Fibroblast of the aortic adventitia (primary cell): ENCODE data around the gene PGBD1. TPM values are rescaled to one million over a fixed set of nuclear protein-coding genes. Genes with fewer than 3 reads are reported as not detected.

Experiments
- DNase-seq: peaks from one replicate; pipeline ENCODE4 v3.0.0-alpha.2; 2010; ENCODE audit warnings: low read depth
- H3K4me3 ChIP-seq: 2 replicates; pipeline ENCODE4 v1.5.1; 2011; ENCODE audit warnings: low read depth, mild to moderate bottlenecking, control low read depth, low read length, moderate library complexity
- small RNA-seq: library from RNA; depleted of rRNA; stranded (forward); fragments of <200 nt; gene quantifications from one replicate; pipeline ENCODE3, GENCODE V24; 2012
- total RNA-seq: library from RNA; depleted of rRNA; stranded (reverse); fragments of >200 nt; gene quantifications from 2 replicates; pipeline ENCODE4 v1.2.3, GENCODE V29; 2012; ENCODE audit warnings: low replicate concordance
- TF ChIP-seq, protein P1 (sequence below): IDR thresholded peaks from 2 replicates; pipeline ENCODE4 v1.5.1; 2011; ENCODE audit warnings: mild to moderate bottlenecking, low read length, control low read depth, inconsistent platforms; ENCODE audit not compliant: insufficient read depth

PGBD1 gene
- total RNA-seq, 1 donor = 7.7 TPM

DNA sequence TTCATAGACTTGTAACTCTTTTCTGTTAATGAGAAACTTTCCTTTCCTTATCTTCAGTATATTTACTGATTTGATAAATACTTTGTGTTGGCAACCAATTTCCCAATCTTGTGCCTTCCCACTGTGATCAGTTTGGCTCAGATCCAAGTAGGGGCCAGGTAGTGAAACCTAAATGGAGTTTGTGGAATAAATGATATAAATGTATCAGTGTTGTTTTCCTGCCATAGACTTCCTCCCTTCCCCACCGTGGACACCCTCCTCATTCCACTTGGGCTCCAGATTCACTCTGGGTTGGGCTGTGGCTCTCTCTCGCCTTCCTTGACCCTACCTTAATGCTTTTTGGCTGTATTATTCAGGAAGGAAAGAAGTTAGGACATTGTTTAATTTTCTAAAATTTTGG lies 69.7 kb downstream of the PGBD1 start:
- peak overlapping the region; percentile 87 for H3K4me3 ChIP-seq
- TF ChIP-seq, protein P1, sequence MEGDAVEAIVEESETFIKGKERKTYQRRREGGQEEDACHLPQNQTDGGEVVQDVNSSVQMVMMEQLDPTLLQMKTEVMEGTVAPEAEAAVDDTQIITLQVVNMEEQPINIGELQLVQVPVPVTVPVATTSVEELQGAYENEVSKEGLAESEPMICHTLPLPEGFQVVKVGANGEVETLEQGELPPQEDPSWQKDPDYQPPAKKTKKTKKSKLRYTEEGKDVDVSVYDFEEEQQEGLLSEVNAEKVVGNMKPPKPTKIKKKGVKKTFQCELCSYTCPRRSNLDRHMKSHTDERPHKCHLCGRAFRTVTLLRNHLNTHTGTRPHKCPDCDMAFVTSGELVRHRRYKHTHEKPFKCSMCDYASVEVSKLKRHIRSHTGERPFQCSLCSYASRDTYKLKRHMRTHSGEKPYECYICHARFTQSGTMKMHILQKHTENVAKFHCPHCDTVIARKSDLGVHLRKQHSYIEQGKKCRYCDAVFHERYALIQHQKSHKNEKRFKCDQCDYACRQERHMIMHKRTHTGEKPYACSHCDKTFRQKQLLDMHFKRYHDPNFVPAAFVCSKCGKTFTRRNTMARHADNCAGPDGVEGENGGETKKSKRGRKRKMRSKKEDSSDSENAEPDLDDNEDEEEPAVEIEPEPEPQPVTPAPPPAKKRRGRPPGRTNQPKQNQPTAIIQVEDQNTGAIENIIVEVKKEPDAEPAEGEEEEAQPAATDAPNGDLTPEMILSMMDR = no peak
- DNase-seq = no peak

DNA sequence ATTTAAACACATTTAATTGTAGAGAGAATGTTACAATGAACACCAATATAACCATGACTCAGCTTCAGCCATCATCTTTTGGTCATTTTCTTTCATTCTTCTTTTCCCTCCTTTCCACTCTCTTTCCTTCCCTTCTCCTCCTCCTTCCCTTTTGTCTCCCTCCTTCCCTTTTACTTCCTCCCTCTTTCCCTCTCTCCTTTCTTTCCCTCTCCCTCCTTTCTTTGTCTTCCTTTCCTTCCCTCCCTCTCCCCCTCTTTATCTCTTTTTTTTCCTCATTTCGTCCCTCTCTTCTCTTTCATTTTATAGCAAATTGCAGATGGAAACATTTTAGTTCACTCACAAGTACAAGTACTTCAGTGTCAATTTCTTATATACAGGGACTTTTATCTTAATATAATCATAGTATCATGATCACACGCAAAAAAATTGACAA lies 70.1 kb downstream of the PGBD1 start:
- DNase-seq = no peak
- peak overlapping the region; percentile 29 for H3K4me3 ChIP-seq
- TF ChIP-seq, protein P1 = no peak

Small RNA genes within 50 kb of the gene (small RNA-seq; reads per million reads assigned to genes)
- gene AL021997.1 (not detected), gene AL021997.2 (not detected)

Other genes with a start within 250 kb of the PGBD1 start
- 0.45 and 0.65 TPM in 2 replicates for gene ZNF165, start 201.0 kb upstream of the PGBD1 start, total RNA-seq
- gene ZSCAN16, start 157.0 kb upstream of the PGBD1 start, total RNA-seq = 2.9 and 4.2 TPM in 2 replicates
- 16.4 and 21.2 TPM in 2 replicates for gene ZKSCAN8, start 139.7 kb upstream of the PGBD1 start, total RNA-seq
- gene ZSCAN9, start 56.3 kb upstream of the PGBD1 start, total RNA-seq = 10.8 and 12.2 TPM in 2 replicates
- gene ZKSCAN4, start 29.3 kb upstream of the PGBD1 start, total RNA-seq = 5.9 and 8.3 TPM in 2 replicates
- gene NKAPL, start 22.3 kb upstream of the PGBD1 start, total RNA-seq = 1.3 and 1.9 TPM in 2 replicates
- gene ZSCAN26, start 14.4 kb upstream of the PGBD1 start, total RNA-seq = 8.7 and 20.8 TPM in 2 replicates
- gene ZSCAN31, start 54.6 kb downstream of the PGBD1 start, total RNA-seq = 13.9 and 31.2 TPM in 2 replicates
- 2.6 and 3.6 TPM in 2 replicates for gene ZKSCAN3, start 68.4 kb downstream of the PGBD1 start, total RNA-seq
- 6.5 and 11.0 TPM in 2 replicates for gene ZSCAN12, start 118.2 kb downstream of the PGBD1 start, total RNA-seq
- gene ZSCAN23, start 161.9 kb downstream of the PGBD1 start, total RNA-seq = 6.7 and 12.0 TPM in 2 replicates
- gene GPX6, start 234.2 kb downstream of the PGBD1 start, total RNA-seq = not detected in 2 replicates
- not detected in 2 replicates for gene GPX5, start 244.3 kb downstream of the PGBD1 start, total RNA-seq